NCI-H146 treated with DMSO at 0.1 percent for 48 hours (cell line): ENCODE results near the gene PALB2.
"Not testable (repeated sequence)": the region's sequence is repeated elsewhere in the genome, so short reads cannot be mapped to it uniquely, and the experiment has no call there.

ENCODE experiments used
- DNase-seq: peaks from one replicate; lab custom pipeline; 2025; ENCODE audit not compliant: unreplicated experiment; lab: John Stamatoyannopoulos, UW

The PALB2 gene

DNA sequence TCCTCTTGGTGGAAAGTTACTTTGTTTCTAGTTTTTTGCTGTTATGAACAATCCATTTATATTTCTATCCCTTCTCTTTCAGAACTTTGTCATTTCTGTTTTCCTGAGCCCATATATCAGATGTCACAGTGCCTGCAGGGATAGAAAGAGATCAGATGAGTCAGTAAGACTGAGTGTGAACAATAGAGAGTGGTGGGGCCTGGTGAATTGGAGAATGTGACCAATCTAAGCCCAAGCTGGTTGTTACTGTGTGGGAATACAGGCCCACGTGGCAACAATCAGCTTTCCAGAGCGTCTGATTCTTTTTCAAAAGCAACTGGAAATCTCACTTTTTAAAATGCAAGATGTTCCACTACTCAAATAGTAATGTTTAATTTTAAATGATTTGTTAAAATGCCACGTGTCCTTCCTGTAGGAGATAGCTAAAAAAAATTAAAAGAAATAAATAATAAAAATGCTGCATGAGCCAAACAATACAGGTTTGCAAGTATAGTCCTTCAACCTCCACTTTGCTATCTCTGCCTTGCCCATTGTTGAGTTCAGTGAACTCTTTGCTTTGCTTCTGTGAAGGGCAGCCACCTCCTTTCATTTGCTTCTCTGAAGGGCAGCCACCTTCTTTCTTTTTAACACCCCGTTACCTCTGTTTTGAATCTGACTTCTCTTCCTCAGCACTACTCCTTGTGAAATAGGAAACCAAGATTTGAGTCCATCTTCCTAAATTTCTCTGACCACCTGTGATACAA lies 9.7 kb upstream of the PALB2 start:
- no peak for DNase-seq

GRCh38 chr16:23642246-23642774 lies 1.2 kb upstream of the PALB2 start:
- DNase-seq: no peak

DNA sequence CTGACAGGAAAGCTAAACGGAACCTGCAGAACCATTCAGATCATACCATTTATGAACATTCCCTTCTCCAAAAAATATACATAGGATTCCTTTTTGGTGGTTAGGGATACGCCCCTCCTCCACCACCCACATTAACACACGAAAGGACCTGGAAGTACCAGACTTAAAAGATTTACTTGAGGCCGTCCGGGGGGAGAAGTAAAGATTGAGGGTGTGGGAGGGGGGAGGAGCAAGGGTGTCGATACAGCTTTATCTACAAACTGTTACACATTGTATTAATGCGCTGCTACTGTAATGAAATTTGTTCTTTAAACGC lies 537 bp downstream of the PALB2 start:
- no peak for DNase-seq

- DNase-seq: no peak
These were observed 5.2 kb downstream of the PALB2 start for GRCh38 chr16:23635958-23636357.

DNA sequence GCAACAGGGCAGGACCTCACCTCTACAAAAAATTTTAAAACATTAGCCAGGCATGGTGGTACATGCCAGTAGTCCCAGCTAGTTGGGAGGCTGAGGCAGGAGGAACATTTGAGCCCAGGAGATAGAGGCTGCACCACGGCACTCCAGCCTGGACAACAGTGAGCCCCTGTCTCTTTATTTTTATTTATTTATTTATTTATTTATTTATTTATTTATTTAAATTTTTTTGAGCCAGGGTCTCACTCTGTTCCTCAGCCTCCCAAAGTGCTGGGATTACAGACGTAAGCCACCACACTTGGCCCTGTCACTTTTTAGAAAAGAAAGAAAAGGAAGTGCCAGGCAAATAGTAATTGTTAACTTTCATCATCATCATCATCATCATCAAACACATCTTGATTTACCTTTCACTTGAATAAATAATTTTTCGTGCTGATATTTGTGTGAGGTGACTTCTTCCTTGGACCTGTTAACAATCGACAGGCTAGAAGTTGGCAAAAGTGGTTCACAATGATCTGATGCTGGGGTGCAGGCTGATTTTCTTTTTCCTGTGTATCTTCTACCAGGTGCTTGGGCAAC lies 6.6 kb downstream of the PALB2 start:
- no peak for DNase-seq

GRCh38 chr16:23631874-23632273 lies 9.2 kb downstream of the PALB2 start:
- DNase-seq: not testable (repeated sequence)

- no peak for DNase-seq
These were observed 11.6 kb downstream of the PALB2 start for GRCh38 chr16:23629516-23629915.

DNA sequence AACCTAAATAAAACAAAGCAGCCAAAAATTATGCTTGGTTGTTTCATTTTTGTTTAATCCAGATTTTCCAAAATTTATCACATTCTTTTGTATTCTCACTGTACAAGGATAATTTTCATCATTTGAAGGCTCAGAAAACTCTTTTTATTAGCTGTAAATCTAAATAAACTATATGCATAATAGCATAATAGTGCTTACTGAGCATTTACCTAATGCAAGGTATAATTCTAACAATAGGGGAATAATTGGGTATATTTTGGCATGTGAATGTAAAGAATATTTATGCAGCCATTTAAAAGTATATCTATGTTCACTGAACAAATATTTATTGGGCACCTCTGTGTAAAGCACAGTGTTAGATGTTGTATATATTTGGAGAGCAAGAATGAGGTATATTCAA lies 17.0 kb downstream of the PALB2 start:
- DNase-seq: no peak

DNA sequence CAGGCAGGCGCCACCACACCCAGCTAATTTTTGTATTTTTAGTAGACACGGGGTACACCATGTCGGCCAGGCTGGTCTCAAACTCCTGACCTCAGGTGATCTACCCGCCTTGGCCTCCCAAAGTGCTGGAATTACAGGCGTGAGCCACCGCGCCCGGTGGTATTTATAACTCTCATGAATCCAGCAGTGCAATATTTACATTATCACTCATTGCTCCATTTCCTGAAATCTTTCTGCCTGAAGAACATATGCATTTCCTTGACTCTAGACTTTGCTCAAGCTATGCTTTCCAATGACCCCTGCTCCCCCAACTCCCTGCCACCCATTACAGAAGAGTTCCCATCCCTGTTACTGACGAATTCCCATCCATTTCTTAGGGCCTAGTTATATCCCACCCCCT lies 25.3 kb downstream of the PALB2 start:
- no peak for DNase-seq

- DNase-seq: no peak
These were observed 29.2 kb downstream of the PALB2 start for GRCh38 chr16:23611936-23612335.

GRCh38 chr16:23610905-23611304 lies 30.2 kb downstream of the PALB2 start:
- DNase-seq: not testable (repeated sequence)

DNA sequence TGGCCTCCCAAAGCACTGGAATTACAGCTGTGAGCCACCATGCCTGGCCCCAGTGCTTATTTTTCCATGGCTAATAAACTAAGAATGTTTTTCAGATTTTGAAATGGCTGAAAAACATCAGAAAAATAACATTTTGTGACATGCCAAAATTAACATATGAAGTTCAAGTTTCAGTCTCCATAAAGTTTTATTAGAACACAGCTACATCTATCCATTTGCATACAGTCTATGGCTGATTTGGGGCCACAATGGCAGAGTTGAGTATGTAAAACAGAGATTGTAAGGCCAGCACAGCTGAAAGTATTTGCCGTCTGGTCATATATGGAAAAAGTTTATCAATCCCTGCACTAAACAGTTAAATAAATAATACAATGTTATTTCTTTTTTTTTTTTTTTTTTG lies 31.2 kb downstream of the PALB2 start:
- no peak for DNase-seq

DNA sequence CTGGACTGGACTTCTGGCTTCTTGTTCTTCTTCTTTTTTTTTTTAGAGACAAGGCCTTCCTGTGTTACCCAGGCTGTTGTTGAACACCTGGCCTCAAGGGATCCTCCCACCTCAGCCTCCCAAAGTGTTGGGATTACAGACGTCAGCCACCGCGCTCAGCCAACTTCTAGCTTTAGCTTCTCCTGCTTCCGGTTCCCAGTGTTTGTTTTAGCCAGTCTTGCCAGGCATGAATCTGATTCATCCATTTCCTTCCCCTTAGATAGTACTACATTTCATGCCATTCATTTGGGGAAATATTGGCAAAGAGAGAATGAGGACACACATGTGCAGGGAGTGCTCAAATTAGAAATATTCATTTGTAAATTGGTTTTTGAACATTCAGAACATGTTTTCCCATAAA lies 32.9 kb downstream of the PALB2 start:
- DNase-seq: no peak

DNA sequence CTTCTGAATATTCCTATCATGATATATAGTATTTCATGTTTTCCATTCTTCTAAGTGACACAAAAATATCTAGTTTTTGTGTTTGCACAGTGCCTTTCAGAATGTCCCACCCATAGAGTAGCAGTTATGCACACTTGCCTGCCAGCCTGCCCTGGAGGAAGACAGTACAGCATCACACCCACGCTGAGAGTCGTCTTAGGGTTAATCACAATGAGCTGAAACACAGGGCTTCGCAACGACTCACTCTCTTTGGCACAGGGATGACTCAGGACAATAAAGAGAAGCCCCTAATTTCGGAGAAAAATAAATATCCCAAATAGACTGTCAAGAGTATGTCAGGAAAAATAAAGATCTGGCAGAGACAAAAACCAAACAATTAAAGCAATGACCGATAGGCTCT lies 33.4 kb downstream of the PALB2 start:
- DNase-seq: no peak

GRCh38 chr16:23597003-23597756 lies 43.9 kb downstream of the PALB2 start:
- peak; percentile 40 for DNase-seq

DNA sequence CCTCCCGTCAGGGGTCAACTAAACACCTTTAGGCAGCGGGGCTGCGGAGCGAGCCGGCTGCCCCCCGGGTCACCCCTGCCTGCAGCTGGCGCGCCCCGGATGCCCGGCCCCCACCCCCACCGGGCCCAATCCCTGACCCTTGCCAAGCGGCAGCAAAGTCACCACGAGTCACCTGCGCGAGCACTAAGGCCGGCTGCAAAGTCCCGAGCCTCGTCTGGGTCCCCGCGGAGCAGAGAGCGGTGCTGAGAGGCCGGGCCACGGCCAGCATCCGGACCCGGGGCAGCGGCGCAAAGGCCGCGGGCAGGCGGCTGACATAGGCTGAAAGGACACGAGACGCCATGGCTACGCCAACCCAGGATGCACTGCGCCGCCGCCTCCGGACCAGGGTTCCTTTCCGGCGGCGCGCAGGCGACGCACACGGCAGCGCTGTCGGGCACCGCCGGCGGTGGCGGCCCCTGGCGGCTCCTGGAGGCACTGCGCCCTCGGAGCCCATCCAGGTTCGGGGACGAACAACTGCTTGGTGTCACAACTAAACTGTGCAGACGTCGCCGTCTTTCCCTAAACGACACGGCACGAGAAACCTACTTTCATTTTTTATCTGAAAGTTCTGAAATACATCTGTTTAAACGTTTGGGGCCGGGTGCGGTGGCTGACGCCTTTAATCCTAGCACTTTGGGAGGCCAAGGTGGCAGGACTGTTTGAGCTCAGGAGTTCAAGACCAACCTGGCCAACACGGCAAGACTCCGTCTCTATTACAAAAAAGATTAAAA lies 45.0 kb downstream of the PALB2 start, which contains the start of gene NDUFAB1:
NDUFAB1 (minus strand) TSS at position 366 of the 770 bp plus-strand sequence; CDS start at position 340, 26 bp downstream.
- peak; percentile 72 for DNase-seq

- no peak for DNase-seq
These were observed 45.7 kb downstream of the PALB2 start for GRCh38 chr16:23595246-23595950.

DNA sequence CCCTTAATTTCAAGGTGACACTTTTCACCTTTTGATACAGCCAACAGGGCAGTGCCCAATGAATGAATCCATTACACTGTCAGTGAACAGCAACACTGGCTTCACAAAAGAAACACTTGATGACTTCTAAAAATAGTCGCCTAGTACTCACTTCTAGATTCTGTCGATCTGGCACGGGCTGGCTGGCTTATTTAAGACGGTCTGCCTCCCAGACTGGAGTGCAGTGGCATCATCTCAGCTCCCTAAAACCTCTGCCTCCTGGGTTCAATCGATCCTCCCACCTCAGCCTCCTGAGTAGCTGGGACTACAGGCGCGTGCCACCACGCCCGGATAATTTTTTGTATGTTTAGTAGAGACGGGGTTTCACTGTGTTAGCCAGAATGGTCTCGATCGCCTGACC lies 46.9 kb downstream of the PALB2 start:
- DNase-seq: no peak

DNA sequence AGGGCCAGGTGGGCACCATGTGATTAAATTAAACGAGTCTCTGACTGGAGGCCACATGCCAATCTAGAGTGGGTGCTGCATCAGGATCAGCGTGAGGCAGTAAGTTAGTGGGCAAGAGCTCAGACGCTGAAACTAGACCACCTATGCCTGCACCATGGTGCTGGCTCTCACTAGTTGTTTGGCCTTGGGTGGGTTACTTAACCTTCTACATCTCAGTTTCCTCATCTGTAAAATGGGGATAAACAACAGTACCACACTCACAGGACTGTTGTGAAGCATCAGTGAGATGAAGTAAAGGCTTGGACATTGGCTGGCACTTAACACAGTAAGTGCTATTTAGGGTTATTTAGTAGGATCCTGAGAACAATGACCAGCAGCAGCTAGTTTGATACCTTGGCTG lies 50.9 kb downstream of the PALB2 start:
- no peak for DNase-seq

GRCh38 chr16:23587726-23588125 lies 53.4 kb downstream of the PALB2 start:
- no peak for DNase-seq
